Activated CD4-positive, CD25-positive, alpha-beta regulatory T cell (primary cell): ENCODE measurements around the gene KSR1.
"Not testable (repeated sequence)": the region's sequence is repeated elsewhere in the genome, so short reads cannot be mapped to it uniquely, and the experiment has no call there.

Source experiments
- DNase-seq, 4 experiments: peaks; one replicate each; lab custom pipeline; 2025; lab: John Stamatoyannopoulos, UW

KSR1 gene

GRCh38 chr17:27494192-27495091 lies 38.2 kb downstream of the KSR1 start:
- DNase-seq, result no peak

DNA sequence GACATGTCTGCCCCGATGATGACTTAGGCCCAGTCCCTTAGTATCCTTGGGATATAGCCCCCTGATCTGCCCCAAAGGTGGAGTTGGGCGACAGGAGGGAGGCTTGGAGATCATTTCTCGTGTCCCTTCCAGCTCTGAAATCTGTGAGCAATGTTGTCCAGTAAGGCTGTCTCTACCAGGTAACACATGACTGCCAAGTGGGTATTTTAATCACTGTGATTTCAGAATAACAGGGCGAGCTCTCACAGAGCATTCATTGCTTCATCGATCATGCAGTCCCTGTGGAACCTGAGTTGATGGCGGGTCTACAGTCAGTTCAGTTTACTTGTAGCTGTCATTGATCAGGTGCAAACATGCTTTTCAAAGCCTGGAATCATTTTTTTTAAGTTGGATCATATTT lies 39.2 kb downstream of the KSR1 start:
- DNase-seq, result no peak

DNA sequence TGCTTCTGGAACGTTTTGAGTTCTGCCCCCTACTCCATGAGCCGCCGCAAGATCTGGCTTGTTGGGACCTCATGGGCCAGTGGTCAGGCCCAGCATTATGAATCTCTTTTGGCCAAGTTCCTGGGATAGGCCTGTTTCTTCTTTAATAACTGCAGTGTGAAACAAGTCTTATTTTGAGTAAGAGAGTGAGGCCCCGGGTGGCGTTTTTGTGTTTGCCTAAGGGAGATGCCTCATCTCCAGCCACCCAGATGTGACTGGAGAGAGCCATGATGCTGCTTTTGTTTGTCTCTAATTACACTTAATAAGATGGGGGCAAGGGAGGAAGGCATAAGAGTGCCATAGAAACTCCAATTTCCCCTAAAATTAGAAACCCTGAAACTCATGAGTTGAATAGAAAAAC lies 39.8 kb downstream of the KSR1 start:
- DNase-seq, result no peak

GRCh38 chr17:27496437-27496943 lies 40.2 kb downstream of the KSR1 start:
- no peak for DNase-seq

DNA sequence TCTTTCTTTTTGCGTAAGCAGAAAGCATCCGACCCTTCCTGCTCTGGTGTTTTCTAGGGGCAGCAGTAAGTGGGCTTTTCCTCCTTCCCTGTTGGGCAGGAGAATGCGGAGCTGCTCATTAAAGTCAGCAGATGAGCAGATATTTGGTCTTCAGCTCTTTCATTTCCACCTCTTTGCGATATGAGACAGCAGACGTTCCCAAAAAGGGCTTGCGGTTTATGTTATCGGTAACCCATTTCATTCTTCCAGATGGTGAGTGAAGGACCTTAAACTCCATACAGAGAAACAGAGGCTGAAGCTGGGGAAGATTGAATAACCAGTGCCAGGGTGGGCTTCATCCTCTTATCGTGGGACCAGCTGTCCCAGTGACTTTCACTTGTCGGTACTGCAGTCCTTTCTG lies 40.7 kb downstream of the KSR1 start:
- no peak for DNase-seq

GRCh38 chr17:27497696-27498095 lies 41.4 kb downstream of the KSR1 start:
- DNase-seq, result no peak

GRCh38 chr17:27498615-27499309 lies 42.5 kb downstream of the KSR1 start:
- DNase-seq, result no peak

GRCh38 chr17:27499451-27500265 lies 43.4 kb downstream of the KSR1 start:
- no peak for DNase-seq

DNA sequence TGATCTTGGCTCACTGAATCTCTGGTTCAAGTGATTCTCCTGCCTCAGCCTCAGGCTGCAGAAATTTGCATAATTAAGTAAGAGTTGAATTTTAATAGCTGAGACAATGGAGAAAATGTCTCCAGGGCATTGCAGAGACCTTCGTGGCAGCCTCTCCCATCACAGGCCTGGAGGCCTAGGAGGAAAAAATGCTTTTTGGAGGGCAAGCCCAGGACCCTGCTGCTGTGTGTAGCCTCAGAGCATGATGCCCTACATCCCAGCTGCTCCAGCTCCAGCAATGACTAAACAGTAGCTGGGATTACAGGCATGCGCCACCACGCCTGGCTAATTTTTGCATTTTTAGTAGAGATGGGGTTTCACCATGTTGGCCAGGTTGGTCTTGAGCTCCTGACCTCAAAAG lies 45.1 kb downstream of the KSR1 start:
- not testable (repeated sequence) for DNase-seq

GRCh38 chr17:27502526-27503324 lies 46.5 kb downstream of the KSR1 start:
- no peak for DNase-seq

DNA sequence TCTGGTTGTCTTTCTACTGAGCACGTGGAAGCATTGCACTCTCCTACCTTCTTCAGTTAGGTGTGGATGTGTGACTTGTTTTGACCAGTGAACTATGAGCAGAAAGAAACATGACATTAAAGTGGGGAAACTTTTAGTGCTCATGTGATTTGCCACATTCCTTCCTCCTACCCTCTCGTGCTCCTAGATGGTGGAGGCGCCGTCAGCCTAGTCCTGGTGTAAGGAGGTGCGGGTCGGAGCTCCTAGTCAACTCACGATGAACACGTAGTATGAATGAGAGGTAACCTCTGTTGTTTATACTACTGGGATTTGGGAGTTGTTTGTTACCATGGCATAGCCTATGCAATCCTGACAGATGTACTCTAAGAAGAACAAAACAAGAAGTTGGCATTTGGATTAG lies 47.4 kb downstream of the KSR1 start:
- DNase-seq, result no peak

DNA sequence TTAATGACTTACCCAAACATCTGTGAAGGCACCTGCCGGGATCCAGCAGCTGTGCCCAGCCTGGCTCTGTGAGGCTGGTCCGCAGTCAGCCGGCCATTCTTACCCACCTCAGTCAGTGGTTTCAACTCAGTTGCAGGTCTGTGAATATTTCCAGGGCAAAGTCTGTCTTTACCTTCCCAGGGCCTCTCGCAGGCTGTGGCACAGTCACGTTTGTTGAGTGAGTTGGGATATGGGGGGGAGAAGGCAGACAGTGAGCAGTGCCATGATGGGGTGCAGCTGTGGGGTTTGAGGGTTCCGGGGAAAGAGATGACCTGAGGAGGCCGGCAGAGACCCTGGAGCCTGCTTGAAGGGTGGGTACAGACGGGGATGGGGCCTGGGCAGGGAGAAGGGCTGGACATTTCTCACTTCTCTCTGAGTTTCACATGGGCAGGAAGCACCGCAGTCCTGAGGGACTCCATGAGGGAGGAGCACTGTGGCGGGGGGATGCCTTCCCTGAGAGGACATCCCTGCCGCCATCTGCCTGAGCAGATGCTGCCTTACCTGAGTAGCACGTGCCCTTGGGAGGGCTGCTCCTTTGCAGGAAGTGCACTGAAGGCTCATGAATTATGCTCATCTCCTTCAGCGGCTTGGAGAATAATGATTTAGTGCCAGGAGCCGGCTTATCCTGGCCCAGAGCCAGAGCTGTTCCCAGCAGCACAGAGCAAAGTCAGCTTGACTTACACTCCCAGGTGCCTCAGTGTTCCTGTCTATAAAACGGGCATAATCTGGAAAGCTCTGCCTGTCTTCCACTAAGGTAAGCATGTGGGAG lies 48.1 kb downstream of the KSR1 start:
- no peak for DNase-seq

- DNase-seq, result no peak
These were observed 50.3 kb downstream of the KSR1 start for GRCh38 chr17:27506348-27507218.

DNA sequence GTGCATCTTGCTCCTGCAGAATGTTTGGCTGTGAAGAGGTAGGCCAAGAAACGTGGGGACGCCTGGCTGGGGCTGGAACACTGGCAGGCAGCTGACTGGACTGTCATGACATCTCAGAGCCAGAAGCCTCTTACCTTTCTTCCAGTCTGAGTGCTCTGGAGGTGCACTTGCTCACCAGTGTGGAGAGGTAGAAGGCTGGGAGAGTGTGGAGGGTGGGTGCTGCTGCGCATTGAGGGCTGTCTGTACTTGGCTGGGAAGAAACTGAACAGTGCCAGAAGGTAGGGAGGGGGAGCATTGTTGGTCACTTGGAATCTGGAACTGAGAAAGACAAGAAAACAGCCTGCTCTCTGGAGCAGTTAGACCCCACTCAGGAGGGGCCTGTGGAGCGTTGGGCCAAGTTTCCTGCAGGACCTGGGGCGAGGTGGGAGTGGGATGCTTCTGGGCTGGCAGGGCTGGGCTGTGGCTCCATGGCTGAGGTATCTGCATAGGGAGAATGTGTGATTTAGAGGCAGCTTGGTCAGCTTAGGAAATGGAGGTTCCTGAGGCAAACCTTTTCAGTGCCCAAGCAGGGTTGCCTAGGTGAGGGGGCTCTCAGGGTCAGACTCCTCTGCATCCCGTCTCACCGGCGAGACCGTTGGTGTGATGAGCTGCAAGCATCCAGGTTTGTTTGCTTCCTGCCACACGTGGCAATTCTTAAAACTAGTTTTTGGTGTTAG lies 55.1 kb downstream of the KSR1 start:
- no peak for DNase-seq

- no peak for DNase-seq
These were observed 55.8 kb downstream of the KSR1 start for GRCh38 chr17:27512031-27512430.

GRCh38 chr17:27512511-27513346 lies 56.5 kb downstream of the KSR1 start:
- DNase-seq, result no peak

GRCh38 chr17:27513849-27514248 lies 57.6 kb downstream of the KSR1 start:
- DNase-seq, result no peak
